Stromal cell of bone marrow (primary cell): Measurements from ENCODE around the gene HSD3B1.

Source experiments
- DNase-seq: peaks from one replicate; pipeline ENCODE4 v3.0.0-alpha.2; 2012; ENCODE audit warnings: low read depth

The HSD3B1 gene

DNA sequence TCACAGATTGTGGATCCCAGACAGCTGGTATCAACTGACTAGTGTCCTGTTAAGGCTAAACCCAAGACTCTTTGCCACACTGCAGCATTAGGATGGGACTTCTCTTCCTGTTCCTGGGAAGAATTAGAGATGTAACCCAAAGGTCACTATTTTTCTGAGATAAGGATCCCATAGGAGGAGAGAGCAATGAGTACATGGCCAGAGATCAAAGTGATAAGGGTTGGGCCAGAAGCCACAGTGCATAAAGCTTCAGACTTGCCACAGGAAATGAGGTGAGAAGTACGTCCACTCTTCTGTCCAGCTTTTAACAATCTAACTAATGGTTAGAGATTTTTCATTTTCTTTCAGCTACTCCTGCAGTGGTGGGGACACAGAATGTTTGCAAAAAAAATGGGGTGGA lies at the start of gene HSD3B1:
TSS of gene HSD3B1 (plus strand) at position 270 of the 400 bp plus-strand sequence. CDS start 267 bp downstream, outside the sequence.
- no peak for DNase-seq

DNA sequence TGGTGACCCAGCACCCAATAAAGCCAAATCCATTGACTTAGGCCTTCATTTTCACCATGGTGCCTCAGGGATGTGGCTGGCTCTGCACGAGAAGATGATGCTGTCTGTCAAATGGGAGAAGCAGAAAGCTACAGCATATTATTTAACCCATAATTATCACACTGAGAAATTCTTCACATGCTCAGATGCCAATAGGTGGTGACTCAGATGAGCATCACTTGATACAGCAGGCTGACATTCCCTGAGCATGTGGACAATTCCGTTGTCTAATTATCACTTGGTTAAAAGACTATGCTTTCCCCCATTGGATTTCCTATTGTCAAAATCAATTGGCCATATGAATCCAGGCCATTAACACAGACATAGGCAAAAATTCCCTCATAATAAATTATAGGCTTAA lies 44.0 kb upstream of the HSD3B1 start:
- no peak for DNase-seq

GRCh38 chr1:119463569-119463968 lies 43.4 kb upstream of the HSD3B1 start:
- no peak for DNase-seq

DNA sequence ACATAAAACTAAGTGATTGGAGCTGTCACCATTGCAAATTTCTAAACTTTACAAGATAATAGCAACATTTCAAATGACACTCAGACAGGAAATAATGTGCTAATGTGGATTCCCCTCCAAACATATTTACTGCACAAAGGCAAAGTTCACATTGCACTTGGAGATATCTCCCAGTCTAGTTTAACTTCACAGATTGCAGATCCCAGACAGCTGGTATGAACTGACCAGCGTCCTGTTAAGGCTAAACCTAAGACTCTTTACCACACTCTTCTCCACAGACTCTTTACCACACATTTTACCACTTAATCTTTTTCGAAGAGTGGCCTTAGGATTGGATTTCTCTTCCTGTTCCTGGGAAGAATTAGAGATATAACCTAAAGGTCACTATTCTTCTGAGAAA lies 40.6 kb upstream of the HSD3B1 start:
- DNase-seq = no peak

DNA sequence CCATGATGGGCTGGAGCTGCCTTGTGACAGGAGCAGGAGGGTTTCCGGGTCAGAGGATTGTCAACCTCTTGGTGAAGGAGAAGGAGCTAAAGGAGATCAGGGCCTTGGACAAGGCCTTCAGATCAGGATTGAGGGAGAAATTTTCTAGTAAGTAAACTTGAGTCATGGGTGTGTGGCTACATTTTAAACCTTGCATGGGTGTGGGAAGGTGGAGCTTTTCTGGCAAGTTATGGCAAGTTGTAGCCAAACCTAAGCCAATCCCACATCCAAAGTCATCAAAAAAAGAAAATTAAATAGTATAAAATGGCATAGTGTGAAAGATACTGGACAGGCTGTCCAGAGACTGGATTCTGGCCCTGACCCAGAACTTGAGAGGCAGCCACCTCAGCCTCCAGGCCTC lies 39.8 kb upstream of the HSD3B1 start:
- no peak for DNase-seq

GRCh38 chr1:119467857-119468668 lies 38.9 kb upstream of the HSD3B1 start:
- DNase-seq = no peak

GRCh38 chr1:119469741-119470140 lies 37.3 kb upstream of the HSD3B1 start:
- DNase-seq = no peak

DNA sequence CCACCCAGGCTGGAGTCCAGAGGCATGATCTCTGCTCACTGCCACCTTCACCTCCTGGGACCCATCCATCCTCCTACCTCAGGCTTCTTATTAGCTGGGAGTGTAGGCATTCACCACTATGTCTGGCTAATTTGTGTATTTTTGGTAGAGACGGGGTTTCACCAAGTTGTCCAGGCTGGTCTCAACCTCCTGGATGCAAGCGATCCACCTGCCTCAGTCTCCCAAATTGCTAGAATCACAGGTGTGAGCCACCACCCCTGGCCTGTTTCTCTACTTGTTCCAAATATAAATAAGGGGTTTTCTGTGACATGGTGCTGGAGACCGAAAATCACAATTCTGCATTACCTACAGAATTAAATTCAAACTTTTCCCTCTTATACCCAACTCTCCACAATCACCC lies 36.6 kb upstream of the HSD3B1 start:
- no peak for DNase-seq

GRCh38 chr1:119470958-119471357 lies 36.1 kb upstream of the HSD3B1 start:
- DNase-seq = no peak

GRCh38 chr1:119471566-119471965 lies 35.4 kb upstream of the HSD3B1 start:
- DNase-seq = no peak

GRCh38 chr1:119472080-119472818 lies 34.8 kb upstream of the HSD3B1 start:
- no peak for DNase-seq

DNA sequence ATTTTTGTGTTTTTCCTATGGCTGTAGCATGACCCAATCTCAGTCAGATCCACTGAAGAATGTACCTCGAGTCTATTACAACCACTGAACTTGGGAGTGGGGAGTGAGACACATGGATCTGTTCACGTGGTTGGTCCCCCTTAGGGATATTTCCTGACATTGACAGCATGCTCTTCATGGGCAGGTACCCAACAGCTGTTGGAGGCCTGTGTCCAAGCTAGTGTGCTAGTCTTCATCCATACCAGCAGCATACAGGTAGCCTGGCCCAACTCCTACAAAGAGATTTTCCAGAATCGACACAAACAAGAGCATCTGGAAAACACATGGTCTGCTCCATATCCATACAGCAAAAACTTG lies 34.2 kb upstream of the HSD3B1 start:
- no peak for DNase-seq

- DNase-seq = peak; percentile 3
Observed at GRCh38 chr1:119475866-119476439, 31.1 kb upstream of the HSD3B1 start.

- no peak for DNase-seq
Observed at GRCh38 chr1:119477710-119478109, 29.3 kb upstream of the HSD3B1 start.

GRCh38 chr1:119480175-119480574 lies 26.8 kb upstream of the HSD3B1 start:
- no peak for DNase-seq

DNA sequence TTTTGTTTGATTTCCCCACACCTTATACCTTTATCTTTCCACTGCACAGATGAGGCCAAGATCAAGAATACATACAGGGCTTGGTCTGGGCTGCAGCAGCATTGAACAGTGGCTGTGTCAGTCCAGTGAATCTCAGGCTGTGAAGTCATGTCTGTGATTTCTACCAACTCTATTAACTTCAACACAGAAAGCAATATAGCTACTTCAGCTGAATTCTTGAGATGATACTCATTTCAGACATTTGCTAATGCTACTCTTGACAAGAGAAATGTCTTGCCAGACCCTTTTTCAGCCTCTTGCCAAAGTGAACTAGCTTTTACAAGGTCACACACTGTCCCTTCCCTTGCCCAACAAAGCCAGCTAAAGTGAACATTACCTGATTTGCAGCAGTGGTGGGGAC lies 25.1 kb upstream of the HSD3B1 start:
- no peak for DNase-seq

DNA sequence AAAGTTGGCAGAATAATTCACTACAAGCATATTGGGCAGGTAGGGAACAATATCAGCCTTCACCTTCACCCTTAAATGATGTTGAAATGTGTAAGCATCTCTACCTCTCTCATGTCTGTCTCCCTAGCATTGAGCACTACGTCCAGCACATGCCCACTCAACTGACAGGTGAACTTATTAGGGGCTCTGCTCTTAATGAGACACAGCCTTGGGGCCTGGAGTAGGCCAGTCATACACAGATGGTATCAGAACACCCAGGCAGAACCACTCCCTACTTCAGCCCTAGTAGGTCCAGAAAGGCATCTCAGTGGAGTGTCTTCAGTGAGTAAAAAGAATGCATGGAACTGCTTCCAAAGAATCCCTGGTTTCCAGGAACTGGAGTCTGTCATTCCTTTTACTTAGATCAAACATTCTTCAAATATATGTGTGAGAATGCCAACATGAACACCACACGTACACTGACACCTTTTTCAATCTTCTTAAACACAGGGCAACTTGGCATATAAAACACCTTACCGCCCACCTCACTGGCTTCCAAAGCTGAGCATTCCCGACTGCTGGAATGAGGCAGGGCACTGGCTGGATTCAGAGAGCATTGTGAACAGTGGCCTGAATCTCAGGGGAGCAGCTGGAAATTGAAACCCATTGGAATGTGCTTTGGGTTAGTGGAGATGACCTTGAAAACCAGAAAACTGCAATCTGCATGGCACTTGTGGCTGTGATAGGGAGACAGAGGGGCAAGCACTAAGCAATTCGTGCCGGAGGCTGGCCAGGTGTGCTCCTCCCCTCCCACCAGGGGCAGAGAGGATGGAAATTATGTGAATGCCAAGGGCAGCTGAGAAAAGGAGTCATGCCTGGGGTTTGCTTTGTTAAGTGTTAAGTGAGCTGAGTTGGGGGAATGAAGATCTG lies 24.2 kb upstream of the HSD3B1 start:
- no peak for DNase-seq

GRCh38 chr1:119483441-119484200 lies 23.4 kb upstream of the HSD3B1 start:
- no peak for DNase-seq

GRCh38 chr1:119485201-119485600 lies 21.8 kb upstream of the HSD3B1 start:
- no peak for DNase-seq

DNA sequence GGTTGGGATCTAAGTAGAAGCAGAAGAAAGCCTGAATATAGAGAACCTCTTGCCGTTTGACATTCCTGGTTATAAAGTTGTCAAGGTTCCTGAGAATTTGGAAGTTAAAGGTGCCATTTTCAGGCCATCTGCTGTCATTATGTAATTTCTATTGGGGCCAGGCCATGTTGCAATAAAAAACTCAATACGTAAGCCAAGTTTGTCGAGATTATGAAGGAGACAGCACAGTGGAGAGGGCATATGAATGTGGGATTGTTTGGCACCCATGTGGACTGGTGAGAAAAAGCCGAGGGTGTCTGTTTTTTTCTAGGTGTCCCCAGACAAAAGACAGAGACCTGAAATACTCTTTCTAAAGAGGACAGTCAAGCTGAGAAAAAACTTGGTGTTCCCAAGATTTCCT lies 18.8 kb upstream of the HSD3B1 start:
- DNase-seq = no peak

DNA sequence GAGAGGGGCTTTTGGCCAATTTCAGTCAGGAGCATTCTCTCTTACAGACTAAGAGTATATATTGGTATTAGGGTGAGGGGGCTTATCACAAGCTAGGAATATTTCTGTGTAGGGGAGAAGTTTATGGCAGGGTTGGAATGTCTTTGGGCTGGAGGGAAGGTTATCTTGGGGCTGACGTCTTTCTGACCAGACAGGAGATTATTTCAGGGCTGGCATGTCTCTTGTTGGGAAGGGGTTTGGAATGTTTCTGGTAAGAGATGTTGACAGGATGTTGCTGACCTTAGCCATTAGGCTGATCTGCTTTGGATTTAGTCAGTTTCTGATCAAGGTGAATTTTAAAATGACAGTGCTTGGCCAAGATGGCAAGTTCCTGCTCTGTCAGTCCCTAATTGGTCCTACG lies 17.8 kb upstream of the HSD3B1 start:
- DNase-seq = no peak
